Ovary (tissue), 3 donors: ENCODE results near the gene MCM7.

ENCODE experiments used
- POLR2A ChIP-seq: fragments of 450-650 bp; IDR thresholded peaks from one replicate; pipeline ENCODE4 v1.6.1; 2017; ENCODE audit warnings: antibody characterized with exemption, mild to moderate bottlenecking, moderate library complexity
- TF ChIP-seq, protein P1 (sequence below), 3 donors: fragments of 450-650 bp in 2 of 3; fragments of 200-600 bp in 1 of 3; IDR thresholded peaks; one replicate each; pipeline versions ENCODE4 v1.5.1 to v1.8.0; 2016 to 2022; ENCODE audit warnings: antibody characterized with exemption in 3 of 3, mild to moderate bottlenecking in 1 of 3
- donor health status: DM: no; HTN: no; CAD: no.

- TF ChIP-seq, protein P1, sequence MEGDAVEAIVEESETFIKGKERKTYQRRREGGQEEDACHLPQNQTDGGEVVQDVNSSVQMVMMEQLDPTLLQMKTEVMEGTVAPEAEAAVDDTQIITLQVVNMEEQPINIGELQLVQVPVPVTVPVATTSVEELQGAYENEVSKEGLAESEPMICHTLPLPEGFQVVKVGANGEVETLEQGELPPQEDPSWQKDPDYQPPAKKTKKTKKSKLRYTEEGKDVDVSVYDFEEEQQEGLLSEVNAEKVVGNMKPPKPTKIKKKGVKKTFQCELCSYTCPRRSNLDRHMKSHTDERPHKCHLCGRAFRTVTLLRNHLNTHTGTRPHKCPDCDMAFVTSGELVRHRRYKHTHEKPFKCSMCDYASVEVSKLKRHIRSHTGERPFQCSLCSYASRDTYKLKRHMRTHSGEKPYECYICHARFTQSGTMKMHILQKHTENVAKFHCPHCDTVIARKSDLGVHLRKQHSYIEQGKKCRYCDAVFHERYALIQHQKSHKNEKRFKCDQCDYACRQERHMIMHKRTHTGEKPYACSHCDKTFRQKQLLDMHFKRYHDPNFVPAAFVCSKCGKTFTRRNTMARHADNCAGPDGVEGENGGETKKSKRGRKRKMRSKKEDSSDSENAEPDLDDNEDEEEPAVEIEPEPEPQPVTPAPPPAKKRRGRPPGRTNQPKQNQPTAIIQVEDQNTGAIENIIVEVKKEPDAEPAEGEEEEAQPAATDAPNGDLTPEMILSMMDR (IDR thresholded peaks at IDR 0.05), result no peak
- no peak for TF ChIP-seq POLR2A
Observed at GRCh38 chr7:100147278-100147677, 46.1 kb upstream of the MCM7 start.
